Liver (tissue), 9 donors: ENCODE data around the gene DPM2. TPM values are rescaled to one million over a fixed set of nuclear protein-coding genes. Genes with fewer than 3 reads are reported as not detected.

Experiments
- DNase-seq: peaks from one replicate; pipeline ENCODE4 v3.0.0-alpha.2; 2017; ENCODE audit warnings: low spot score
- H3K27ac ChIP-seq, 2 donors: one replicate each; pipeline ENCODE4 v1.7.0; 2013; ENCODE audit warnings: inconsistent platforms in 2 of 2, low read length in 2 of 2, control low read depth in 1 of 2, low read depth in 1 of 2, mild to moderate bottlenecking in 1 of 2
- H3K27me3 ChIP-seq, 4 donors: one replicate each; pipeline versions ENCODE4 v1.6.1 to v1.7.0; 2013; ENCODE audit warnings: low read length in 3 of 4, inconsistent platforms in 1 of 4, mild to moderate bottlenecking in 1 of 4, moderate library complexity in 1 of 4; ENCODE audit not compliant: control insufficient read depth in 4 of 4, insufficient read depth in 4 of 4
- H3K36me3 ChIP-seq, 4 donors: one replicate each; pipeline versions ENCODE4 v1.6.1 to v1.7.0; 2013; ENCODE audit warnings: low read length in 3 of 4, mild to moderate bottlenecking in 3 of 4, low read depth in 1 of 4, moderate library complexity in 1 of 4; ENCODE audit not compliant: control insufficient read depth in 4 of 4, insufficient read depth in 3 of 4
- H3K4me1 ChIP-seq, 4 donors: one replicate each; pipeline versions ENCODE4 v1.6.1 to v1.7.0; 2013; ENCODE audit warnings: low read length in 3 of 4, mild to moderate bottlenecking in 3 of 4, moderate library complexity in 1 of 4; ENCODE audit not compliant: control insufficient read depth in 4 of 4, insufficient read depth in 4 of 4
- H3K4me3 ChIP-seq, 3 donors: one replicate each; pipeline versions ENCODE4 v1.6.1 to v1.7.0; 2013; ENCODE audit warnings: low read length in 3 of 3, control low read depth in 1 of 3, low read depth in 1 of 3, mild to moderate bottlenecking in 1 of 3
- H3K9ac ChIP-seq, 2 donors: one replicate each; pipeline ENCODE4 v1.7.0; 2013; ENCODE audit warnings: low read length in 2 of 2, mild to moderate bottlenecking in 2 of 2, moderate library complexity in 2 of 2, control low read depth in 1 of 2, low read depth in 1 of 2
- H3K9me3 ChIP-seq, 4 donors: one replicate each; pipeline versions ENCODE4 v1.6.1 to v1.7.0; 2013; ENCODE audit warnings: low read length in 3 of 4; ENCODE audit not compliant: control insufficient read depth in 4 of 4
- ATF3 ChIP-seq: IDR thresholded peaks from 2 replicates; pipeline ENCODE4 v1.6.1; 2016; ENCODE audit warnings: antibody characterized with exemption
- HNF4A ChIP-seq, 2 donors: conservative IDR thresholded peaks; 2 replicates each; pipeline ENCODE4 v1.6.1; 2016; ENCODE audit warnings: antibody characterized with exemption in 2 of 2, mild to moderate bottlenecking in 2 of 2
- RAD21 ChIP-seq, 2 donors: IDR thresholded peaks; 2 replicates each; pipeline ENCODE4 v1.6.1; 2016; ENCODE audit warnings: antibody characterized with exemption in 2 of 2, mild to moderate bottlenecking in 2 of 2
- REST ChIP-seq: IDR thresholded peaks from 2 replicates; pipeline ENCODE4 v1.6.1; 2016; ENCODE audit warnings: antibody characterized with exemption, mild to moderate bottlenecking
- RXRA ChIP-seq, 2 donors: IDR thresholded peaks; 2 replicates each; pipeline ENCODE4 v1.6.1; 2017 to 2018; ENCODE audit warnings: antibody characterized with exemption in 2 of 2, mild to moderate bottlenecking in 1 of 2
- SP1 ChIP-seq: IDR thresholded peaks from 2 replicates; pipeline ENCODE4 v1.6.1; 2018; ENCODE audit warnings: antibody characterized with exemption, mild to moderate bottlenecking
- ZBTB33 ChIP-seq: IDR thresholded peaks from 2 replicates; pipeline ENCODE4 v1.6.1; 2016; ENCODE audit warnings: antibody characterized with exemption
- WGBS: extraction: QIAGEN DNeasy Blood & Tissue Kit; methylation state at CpG from one replicate; pipeline ENCODE4 v1.1.7; 2013; 5-methylcytosine and 5-hydroxymethylcytosine counted together
- polyA plus RNA-seq, 2 donors: library from polyadenylated mRNA; stranded (reverse) in 1 of 2; unstranded in 1 of 2; fragments of 200-250 nt in 1 of 2; fragments of >200 nt in 1 of 2; fragmentation: Nextera tagmentation in 1 of 2; extraction: Ambion mirVana in 1 of 2; gene quantifications; one replicate each; pipeline versions ENCODE4 v1.2.1 to v1.2.3, GENCODE V29; 2013 to 2015
- total RNA-seq, 2 donors: library from RNA; depleted of rRNA; stranded (reverse); fragments of >200 nt; gene quantifications; one replicate each; pipeline ENCODE4 v1.2.3, GENCODE V29; 2014
- donor health status: healthy.
- donor health status: healthy.
- donor health status: healthy.
- donor health status: healthy.
- donor health status: healthy.

The DPM2 gene
- total and polyA plus RNA-seq, 4 donors = 9.3 to 25.0 (median 22.0) TPM

GRCh38 chr9:127977009-127977883 lies 39.6 kb upstream of the DPM2 start:
- Histone ChIP-seq H3K9ac (peak overlapping the region; percentile 77 to 96), H3K36me3 (peaks cover 0 to 2% (median 0%) of the 10 kb centered on the region in 4 donors), H3K4me3 (peak overlapping the region; percentile 65 to 85 (median 66)), H3K4me1 (peaks cover 35 to 78% (median 67%) of the 10 kb centered on the region in 4 donors), H3K27ac (peak overlapping the region; percentile 79 to 95), H3K27me3 (no peaks in the 10 kb centered on the region), H3K9me3 (no peaks in the 10 kb centered on the region)
- peak; percentile 34 for DNase-seq
- WGBS = 58% methylated on average over 7 of the region's 7 CpGs
- TF ChIP-seq ATF3 = no peak
- TF ChIP-seq HNF4A (conservative IDR thresholded peaks at IDR 0.05) = peak in 1 of 2 donors; percentile 14
- no peak for TF ChIP-seq ZBTB33
- TF ChIP-seq REST = no peak
- TF ChIP-seq RXRA (IDR thresholded peaks at IDR 0.05) = peak in 1 of 2 donors; percentile 16
- TF ChIP-seq RAD21 (IDR thresholded peaks at IDR 0.05) = peak in 1 of 2 donors; percentile 2

GRCh38 chr9:127976498-127976897 lies 38.8 kb upstream of the DPM2 start:
- peak overlapping the region in 1 of 2 donors; percentile 77 for H3K9ac ChIP-seq
- H3K9me3 ChIP-seq = no peaks in the 10 kb centered on the region
- TF ChIP-seq SP1 (peak; percentile 3), ZBTB33 (no peak), RAD21 (IDR thresholded peaks at IDR 0.05) (peak in 1 of 2 donors; percentile 5), RXRA (IDR thresholded peaks at IDR 0.05) (peak in 1 of 2 donors; percentile 31)
- H3K4me3 ChIP-seq = peak overlapping the region in 2 of 3 donors; percentile 65 to 85
- peaks cover 0 to 2% (median 0%) of the 10 kb centered on the region in 4 donors for H3K36me3 ChIP-seq
- H3K4me1 ChIP-seq = peaks cover 38 to 82% (median 70%) of the 10 kb centered on the region in 4 donors
- no peaks in the 10 kb centered on the region for H3K27me3 ChIP-seq
- WGBS = 19% methylated on average over 6 of the region's 6 CpGs
- no peak for DNase-seq
- H3K27ac ChIP-seq = peak overlapping the region in 1 of 2 donors; percentile 95
